ENCODE measurements around the gene RAB36. TPM values are rescaled to one million over a fixed set of nuclear protein-coding genes. Genes with fewer than 3 reads are reported as not detected.

Gene RAB36
- polyA plus RNA-seq, 1 experiment: 10.1 TPM

DNA sequence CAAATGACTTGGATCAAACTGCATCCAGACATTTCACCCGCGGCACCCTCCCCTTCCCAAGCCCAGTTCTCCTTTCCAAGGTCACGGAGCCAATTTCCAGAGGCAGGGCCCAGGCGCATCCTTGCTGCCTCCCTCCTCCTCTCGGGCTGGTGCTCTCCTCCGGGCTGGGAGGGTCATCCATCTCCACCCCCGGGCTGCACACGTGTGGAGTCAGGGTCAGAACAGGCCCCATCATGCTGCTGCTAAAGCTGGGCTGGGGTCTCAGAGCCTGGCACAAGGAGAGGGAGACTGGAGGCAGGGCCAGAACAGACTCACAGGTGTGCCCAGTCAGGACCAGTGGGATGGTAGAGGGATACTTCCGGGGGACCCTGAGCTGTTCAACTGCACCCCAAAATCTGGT is 17.5 kb upstream of the RAB36 start:
- POLR2A ChIA-PET: no interaction called here
- TF ChIP-seq CTCF (IDR thresholded peaks at IDR 0.05; ENCODE audit: insufficient read depth, low read depth, low read length): no peak
- DNase-seq (ENCODE audit: low read depth): no peak
- 0 out of 2 replicates have a peak, but pooled peaks cover 2% of the 10 kb centered on the region for H3K36me3 ChIP-seq (ENCODE audit: control insufficient read depth, insufficient read depth, low read length)
- H3K4me3 ChIP-seq (ENCODE audit: low read depth, low read length): no peak overlapping the region
- CTCF ChIA-PET: interaction anchor here (0.6 to 15.2 kb wide), 27 partner anchors 8 to 541 kb away, joined by 3 to 425 read pairs (median 4); partner anchors contain the start of gene RAB36
- H3K27me3 ChIP-seq (ENCODE audit: control insufficient read depth, insufficient read depth, low read length): 0 out of 2 replicates have a peak, but pooled peaks cover 2% of the 10 kb centered on the region

DNA sequence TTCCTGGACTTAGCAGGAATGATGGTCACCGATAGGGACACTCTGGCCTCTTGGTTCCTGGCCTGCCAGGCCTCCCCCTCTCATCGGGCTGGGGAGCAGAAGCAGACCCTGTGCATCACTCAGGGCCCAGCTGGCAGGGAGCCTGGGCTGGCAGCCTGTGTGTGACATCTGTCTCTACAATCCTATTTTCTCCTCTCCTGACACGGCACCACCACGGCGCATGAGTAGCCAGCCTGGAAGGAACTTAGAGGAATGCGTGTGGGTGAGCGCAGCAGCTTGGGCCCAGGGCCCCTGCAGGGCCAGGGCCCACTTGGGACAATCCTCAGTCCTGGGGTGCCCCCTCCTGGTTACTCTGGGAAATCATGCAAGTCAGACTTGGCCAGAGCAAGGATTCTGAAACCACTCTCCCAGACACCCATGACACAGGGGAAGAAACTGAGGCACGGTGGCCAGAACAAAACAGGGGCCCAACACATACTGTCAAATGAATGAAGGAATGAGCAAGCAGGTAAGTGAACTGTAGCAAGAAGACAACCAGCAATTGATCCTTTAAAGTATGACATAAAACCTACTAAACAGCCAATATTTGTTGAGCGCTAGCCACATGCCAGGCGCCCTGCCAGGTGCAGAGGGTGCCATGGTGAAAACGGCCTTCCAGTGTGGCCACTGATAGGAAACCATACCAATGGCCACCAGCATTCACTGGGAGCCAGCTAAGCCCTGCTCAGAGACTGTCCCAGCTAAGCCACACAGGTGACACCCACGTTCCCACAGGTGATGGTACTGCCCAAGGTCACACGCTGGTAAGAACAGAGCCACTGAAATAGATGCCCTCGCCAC is 16.8 kb upstream of the RAB36 start:
- ChIA-PET POLR2A (no interaction called here), CTCF (interaction anchor here (0.6 to 15.2 kb wide), 31 partner anchors 9 to 541 kb away, joined by 3 to 425 read pairs (median 4); partner anchors contain the start of gene RAB36)
- H3K27me3 ChIP-seq (ENCODE audit: control insufficient read depth, insufficient read depth, low read length): 0 out of 2 replicates have a peak, but pooled peaks cover 2% of the 10 kb centered on the region
- 0 out of 2 replicates have a peak, but pooled peaks cover 2% of the 10 kb centered on the region for H3K36me3 ChIP-seq (ENCODE audit: control insufficient read depth, insufficient read depth, low read length)
- no peak overlapping the region for H3K4me3 ChIP-seq (ENCODE audit: low read depth, low read length)
- DNase-seq (ENCODE audit: low read depth): peak; percentile 26
- TF ChIP-seq CTCF (IDR thresholded peaks at IDR 0.05; ENCODE audit: insufficient read depth, low read depth, low read length): peak; percentile 76

DNA sequence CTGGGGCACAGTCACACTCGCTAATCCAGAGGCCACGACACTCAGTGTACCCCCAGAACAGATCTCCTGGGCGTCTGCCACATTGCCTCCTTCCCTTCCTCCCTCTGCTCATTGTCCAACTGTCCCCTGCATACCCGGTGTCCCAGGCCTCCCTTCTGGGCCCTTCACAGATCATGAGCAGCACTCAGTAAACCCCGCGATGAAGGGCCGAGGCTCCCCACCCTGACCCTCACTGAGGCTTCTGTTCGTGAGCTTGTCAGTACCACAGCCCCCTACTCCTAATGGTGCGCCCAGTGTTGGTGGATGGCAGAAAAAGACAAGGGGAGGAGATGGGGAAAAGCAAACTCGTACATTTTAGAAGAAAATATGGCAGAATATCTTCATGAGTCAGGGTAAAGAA is 16.1 kb upstream of the RAB36 start:
- no peak for TF ChIP-seq CTCF (IDR thresholded peaks at IDR 0.05; ENCODE audit: insufficient read depth, low read depth, low read length)
- Histone ChIP-seq H3K4me3 (ENCODE audit: low read depth, low read length) (no peak overlapping the region), H3K27me3 (ENCODE audit: control insufficient read depth, insufficient read depth, low read length) (0 out of 2 replicates have a peak, but pooled peaks cover 3% of the 10 kb centered on the region), H3K36me3 (ENCODE audit: control insufficient read depth, insufficient read depth, low read length) (no peaks in the 10 kb centered on the region)
- no peak for DNase-seq (ENCODE audit: low read depth)
- ChIA-PET POLR2A (no interaction called here), CTCF (interaction anchor here (0.6 to 15.2 kb wide), 12 partner anchors 9 to 365 kb away, joined by 3 to 425 read pairs (median 6); no protein-coding TSS in a partner anchor)

- no peak for TF ChIP-seq CTCF (IDR thresholded peaks at IDR 0.05; ENCODE audit: insufficient read depth, low read depth, low read length)
- 0 out of 2 replicates have a peak, but pooled peaks cover 3% of the 10 kb centered on the region for H3K27me3 ChIP-seq (ENCODE audit: control insufficient read depth, insufficient read depth, low read length)
- H3K4me3 ChIP-seq (ENCODE audit: low read depth, low read length): no peak overlapping the region
- CTCF ChIA-PET: interaction anchor here (1.2 to 15.2 kb wide), 3 partner anchors 10 to 281 kb away, joined by 3 to 425 read pairs (median 17); no protein-coding TSS in a partner anchor
- no peaks in the 10 kb centered on the region for H3K36me3 ChIP-seq (ENCODE audit: control insufficient read depth, insufficient read depth, low read length)
- no peak for DNase-seq (ENCODE audit: low read depth)
- POLR2A ChIA-PET: no interaction called here
Observed at GRCh38 chr22:23130697-23131096, 14.6 kb upstream of the RAB36 start.

- Histone ChIP-seq H3K27me3 (ENCODE audit: control insufficient read depth, insufficient read depth, low read length) (0 out of 2 replicates have a peak, but pooled peaks cover 3% of the 10 kb centered on the region), H3K36me3 (ENCODE audit: control insufficient read depth, insufficient read depth, low read length) (no peaks in the 10 kb centered on the region), H3K4me3 (ENCODE audit: low read depth, low read length) (no peak overlapping the region)
- ChIA-PET POLR2A (interaction anchor here (0.6 kb wide), 1 partner anchor 106 kb away, joined by 4 read pairs; no protein-coding TSS in a partner anchor), CTCF (interaction anchor here (0.6 to 15.2 kb wide), 6 partner anchors 10 to 283 kb away, joined by 3 to 425 read pairs (median 4); partner anchors contain the start of gene RAB36)
- no peak for DNase-seq (ENCODE audit: low read depth)
- no peak for TF ChIP-seq CTCF (IDR thresholded peaks at IDR 0.05; ENCODE audit: insufficient read depth, low read depth, low read length)
Observed at GRCh38 chr22:23131931-23132330, 13.3 kb upstream of the RAB36 start.
